ENCODE measurements around the gene RND2. TPM values are rescaled to one million over a fixed set of nuclear protein-coding genes. Genes with fewer than 3 reads are reported as not detected.

The RND2 gene
- polyA plus RNA-seq, 1 donor (not counting 4 experiments of a cell fraction or from before 2014, with no cell fraction given): 0.12 TPM

- H3K27me3 ChIP-seq (ENCODE audit: control insufficient read depth, extremely low read depth, insufficient read depth, low read length): no peaks in the 10 kb centered on the region
- peaks cover 29% of the 10 kb centered on the region for H3K4me1 ChIP-seq (ENCODE audit: control insufficient read depth, extremely low read depth, insufficient read depth, low read length)
- H2AFZ ChIP-seq (ENCODE audit: control insufficient read depth, low read length): no peak overlapping the region
- H3K9me1 ChIP-seq (ENCODE audit: control insufficient read depth, extremely low read depth, insufficient read depth, low read length): no peaks in the 10 kb centered on the region
- H3K4me2 ChIP-seq (ENCODE audit: control insufficient read depth, extremely low read depth, insufficient read depth, low read depth, low read length): peak overlapping the region; percentile 69
- peak overlapping the region in 1 of 3 experiments; percentile 5 for H3K4me3 ChIP-seq (ENCODE audit: control insufficient read depth in 2 of 3, extremely low read depth in 1 of 3, insufficient read depth in 2 of 3, low read depth in 1 of 3, low read length in 3 of 3)
- peak overlapping the region; percentile 43 for H3K9ac ChIP-seq (ENCODE audit: control insufficient read depth, extremely low read depth, insufficient read depth, low read length)
- peak overlapping the region; percentile 60 for H3K27ac ChIP-seq (ENCODE audit: control insufficient read depth, insufficient read depth, low read length)
- TF ChIP-seq EZH2 (IDR thresholded peaks at IDR 0.05; ENCODE audit: low read length): no peak
- TF ChIP-seq CTCF (optimal IDR thresholded peaks at IDR 0.05 in 1 of 3, IDR thresholded peaks at IDR 0.05 in 1 of 3, conservative IDR thresholded peaks at IDR 0.05 in 1 of 3; ENCODE audit: extremely low read depth in 1 of 3, insufficient read depth in 2 of 3, low read length in 3 of 3): no peak
- no peaks in the 10 kb centered on the region for H4K20me1 ChIP-seq (ENCODE audit: control insufficient read depth, extremely low read depth, insufficient read depth, low read length)
- DNase-seq (ENCODE audit: low read depth, low spot score) (no peak), FAIRE-seq (peak; percentile 84)
- peaks cover 16 to 38% of the 10 kb centered on the region in 2 experiments for H3K36me3 ChIP-seq (ENCODE audit: control insufficient read depth in 2 of 2, extremely low read depth in 1 of 2, insufficient read depth in 2 of 2, low read length in 2 of 2)
- dilution Hi-C loops (cut with MboI; ENCODE audit: extremely low pct_ligation_motif_present, low sequenced_read_pairs): no loop called here
- no peaks in the 10 kb centered on the region for H3K9me3 ChIP-seq (ENCODE audit: control insufficient read depth, low read depth, low read length)
- H3K79me2 ChIP-seq (ENCODE audit: control insufficient read depth, insufficient read depth, low read length): peaks cover 1% of the 10 kb centered on the region
Observed at GRCh38 chr17:42989726-42990652, 35.0 kb upstream of the RND2 start.

- FAIRE-seq (peak; percentile 62), DNase-seq (ENCODE audit: low read depth, low spot score) (no peak)
- no peak overlapping the region for H3K4me2 ChIP-seq (ENCODE audit: control insufficient read depth, extremely low read depth, insufficient read depth, low read depth, low read length)
- H3K9me1 ChIP-seq (ENCODE audit: control insufficient read depth, extremely low read depth, insufficient read depth, low read length): no peaks in the 10 kb centered on the region
- TF ChIP-seq CTCF (optimal IDR thresholded peaks at IDR 0.05 in 1 of 3, IDR thresholded peaks at IDR 0.05 in 1 of 3, conservative IDR thresholded peaks at IDR 0.05 in 1 of 3; ENCODE audit: extremely low read depth in 1 of 3, insufficient read depth in 2 of 3, low read length in 3 of 3) (no peak), EZH2 (IDR thresholded peaks at IDR 0.05; ENCODE audit: low read length) (no peak)
- H3K9ac ChIP-seq (ENCODE audit: control insufficient read depth, extremely low read depth, insufficient read depth, low read length): no peak overlapping the region
- H3K9me3 ChIP-seq (ENCODE audit: control insufficient read depth, low read depth, low read length): no peaks in the 10 kb centered on the region
- dilution Hi-C loops (cut with MboI; ENCODE audit: extremely low pct_ligation_motif_present, low sequenced_read_pairs): no loop called here
- peaks cover 16 to 38% of the 10 kb centered on the region in 2 experiments for H3K36me3 ChIP-seq (ENCODE audit: control insufficient read depth in 2 of 2, extremely low read depth in 1 of 2, insufficient read depth in 2 of 2, low read length in 2 of 2)
- no peaks in the 10 kb centered on the region for H3K79me2 ChIP-seq (ENCODE audit: control insufficient read depth, insufficient read depth, low read length)
- H4K20me1 ChIP-seq (ENCODE audit: control insufficient read depth, extremely low read depth, insufficient read depth, low read length): no peaks in the 10 kb centered on the region
- H3K4me1 ChIP-seq (ENCODE audit: control insufficient read depth, extremely low read depth, insufficient read depth, low read length): peaks cover 29% of the 10 kb centered on the region
- no peak overlapping the region for H3K4me3 ChIP-seq (ENCODE audit: control insufficient read depth in 2 of 3, extremely low read depth in 1 of 3, insufficient read depth in 2 of 3, low read depth in 1 of 3, low read length in 3 of 3)
- peak overlapping the region; percentile 10 for H3K27ac ChIP-seq (ENCODE audit: control insufficient read depth, insufficient read depth, low read length)
- H2AFZ ChIP-seq (ENCODE audit: control insufficient read depth, low read length): no peak overlapping the region
- H3K27me3 ChIP-seq (ENCODE audit: control insufficient read depth, extremely low read depth, insufficient read depth, low read length): no peaks in the 10 kb centered on the region
Observed at GRCh38 chr17:42991471-42991870, 33.6 kb upstream of the RND2 start.

Measured in keratinocyte (primary cell).